K562 (cell line): Measurements from ENCODE around the gene IP6K1. TPM values are rescaled to one million over a fixed set of nuclear protein-coding genes. Genes with fewer than 3 reads are reported as not detected.
A peak's percentile ranks its signal among the peaks of the same experiment; 100 is the strongest.

Experiments used
- CREM ChIP-seq: IDR thresholded peaks from 2 replicates; pipeline ENCODE4 v1.6.1; 2014; ENCODE audit warnings: antibody characterized with exemption, low read depth
- CTCFL ChIP-seq: IDR thresholded peaks from 2 replicates; pipeline ENCODE4 v1.6.1; 2011; ENCODE audit warnings: borderline replicate concordance, low read depth, mild to moderate bottlenecking, moderate library complexity, low read length; ENCODE audit not compliant: insufficient read depth, poor library complexity, severe bottlenecking
- HDAC1 ChIP-seq, 2 experiments: fragments of 450-650 bp; IDR thresholded peaks; 2 replicates each; pipeline ENCODE4 v1.6.1; 2016 to 2017; ENCODE audit warnings: inconsistent platforms in 1 of 2, mild to moderate bottlenecking in 1 of 2, moderate library complexity in 1 of 2
- POU5F1 ChIP-seq: fragments of 150-350 bp; IDR thresholded peaks from 2 replicates; pipeline ENCODE4 v1.6.1; 2014; ENCODE audit warnings: borderline replicate concordance, low read length, low read depth, mild to moderate bottlenecking; ENCODE audit not compliant: partially characterized antibody
- SMAD4 ChIP-seq: fragments of 250-450 bp; sonication (Bioruptor Pico); conservative IDR thresholded peaks from 2 replicates; pipeline ENCODE4 v1.8.0; 2021; ENCODE audit warnings: inconsistent platforms, mild to moderate bottlenecking, moderate library complexity
- SNIP1 ChIP-seq: fragments of 450-650 bp; IDR thresholded peaks from 2 replicates; pipeline ENCODE4 v1.7.1; 2017; ENCODE audit warnings: low read depth, mild to moderate bottlenecking
- STAG1 ChIP-seq: sonication (generic); formaldehyde crosslinking; IDR thresholded peaks from 2 replicates; pipeline ENCODE4 v1.5.0; 2020; ENCODE audit warnings: missing genetic modification reagents, borderline replicate concordance
- ZNF175 ChIP-seq: fragments of 200-800 bp; sonication (Bioruptor generic); IDR thresholded peaks from 2 replicates; pipeline ENCODE4 v1.6.1; 2016; ENCODE audit warnings: low read depth, mild to moderate bottlenecking, missing genetic modification characterization, missing compliant biosample characterization
- ZNF3 ChIP-seq: fragments of 250-450 bp; sonication (Bioruptor Pico); IDR thresholded peaks from 2 replicates; pipeline ENCODE4 v1.5.0; 2021; ENCODE audit warnings: mild to moderate bottlenecking, moderate library complexity
- ZNF639 ChIP-seq, 2 experiments: fragments of 200-800 bp in 1 of 2; sonication (Bioruptor generic) in 1 of 2; sonication (generic) in 1 of 2; formaldehyde crosslinking in 1 of 2; IDR thresholded peaks in 1 of 2; conservative IDR thresholded peaks in 1 of 2; 2 replicates each; pipeline versions ENCODE4 v1.5.0 to v1.6.1; 2016 to 2020; ENCODE audit warnings: missing compliant biosample characterization in 1 of 2, missing genetic modification characterization in 1 of 2, missing genetic modification reagents in 1 of 2
- ZNF77 ChIP-seq: fragments of 250-450 bp; sonication (Bioruptor Pico); IDR thresholded peaks from 2 replicates; pipeline ENCODE4 v1.5.0; 2020
- polyA plus RNA-seq, 8 experiments: library from polyadenylated mRNA; depleted of rRNA in 4 of 8; stranded (reverse) in 5 of 8; unstranded in 3 of 8; fragments of >200 nt; fragmentation: Nextera tagmentation in 2 of 8; fragmentation: Illumina TruSeq in 1 of 8; extraction: Ambion mirVana in 2 of 8; extraction: Trizol in 1 of 8; gene quantifications; 2 replicates each; pipeline versions ENCODE4 v1.2.1 to v1.2.3, GENCODE V29; 2011 to 2014; ENCODE audit warnings: inconsistent platforms in 1 of 8, missing spikeins in 1 of 8
- total RNA-seq, 7 experiments: library from RNA; depleted of rRNA in 6 of 7; stranded (reverse); fragments of >200 nt in 6 of 7; fragmentation: Illumina TruSeq in 2 of 7; extraction: Trizol in 2 of 7; gene quantifications; 2 replicates each; pipeline versions ENCODE4 v1.2.1 to v1.2.3, GENCODE V29; 2011 to 2021; ENCODE audit warnings: low replicate concordance in 1 of 7
- TF ChIP-seq, protein P1 (sequence below), 2 experiments: IDR thresholded peaks; 2 replicates each; pipeline ENCODE4 v1.6.1; 2012; ENCODE audit warnings: improper control_type of control experiment in 2 of 2, low read depth in 2 of 2, low read length in 2 of 2, borderline replicate concordance in 1 of 2
- TF ChIP-seq, protein P2 (sequence below): IDR thresholded peaks from 2 replicates; pipeline ENCODE4 v1.6.1; 2014; ENCODE audit warnings: antibody characterized with exemption
- TF ChIP-seq, protein P3 (sequence below), 2 experiments: fragments of 450-650 bp in 1 of 2; sonication (generic) in 1 of 2; formaldehyde crosslinking in 1 of 2; IDR thresholded peaks in 1 of 2; conservative IDR thresholded peaks in 1 of 2; 2 replicates each; pipeline versions ENCODE4 v1.6.1 to v1.8.1; 2016 to 2023; ENCODE audit warnings: mild to moderate bottlenecking in 2 of 2, moderate library complexity in 2 of 2, inconsistent platforms in 1 of 2, missing genetic modification reagents in 1 of 2

The IP6K1 gene
- total and polyA plus RNA-seq, 9 of the 15 experiments (the other 6 are each of a cell fraction or from before 2014, with no cell fraction given), result 0.46 to 29.2 (median 13.1) TPM

DNA sequence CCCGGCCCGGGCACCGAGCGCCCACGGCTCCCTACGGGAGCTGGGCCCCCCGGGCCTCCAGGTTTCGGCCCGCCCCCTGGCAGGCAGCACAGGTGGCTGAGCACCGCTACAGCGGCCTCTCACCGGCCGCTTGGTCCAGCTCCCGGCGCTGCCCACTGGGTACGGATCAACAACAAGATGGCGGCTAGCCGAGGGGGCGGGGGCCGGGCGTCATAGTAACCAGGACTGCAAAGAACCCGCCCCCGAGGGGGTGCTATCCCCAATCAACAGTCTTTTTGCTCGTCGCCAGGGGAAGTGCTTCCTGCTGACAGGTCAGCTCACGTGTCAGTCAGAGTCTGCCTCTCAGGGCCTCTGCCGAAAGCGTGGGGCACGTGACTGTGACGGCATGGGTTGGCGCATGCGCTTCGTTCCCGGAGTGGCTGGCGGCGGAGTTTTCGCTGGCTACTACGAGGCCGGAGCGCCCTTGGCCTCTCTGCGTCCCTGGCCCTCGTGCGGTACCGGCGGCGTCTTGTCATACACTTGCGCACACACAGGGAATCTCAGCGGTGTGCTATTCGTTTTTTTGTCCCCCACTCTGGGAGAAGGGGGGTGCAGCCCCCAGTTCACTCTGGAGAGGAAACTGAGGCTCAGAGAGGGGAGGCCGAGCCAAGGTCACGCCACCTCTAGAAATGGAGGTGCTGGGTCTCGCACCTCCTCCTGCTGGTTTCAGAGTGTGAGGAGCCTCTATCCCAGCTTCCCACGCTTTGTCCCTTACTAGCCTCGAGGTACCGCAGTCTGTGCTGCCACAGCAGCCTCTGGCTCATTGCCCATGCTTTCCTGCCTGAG lies at the start of gene IP6K1 (continued):
- no peak for TF ChIP-seq POU5F1
- TF ChIP-seq, protein P1, sequence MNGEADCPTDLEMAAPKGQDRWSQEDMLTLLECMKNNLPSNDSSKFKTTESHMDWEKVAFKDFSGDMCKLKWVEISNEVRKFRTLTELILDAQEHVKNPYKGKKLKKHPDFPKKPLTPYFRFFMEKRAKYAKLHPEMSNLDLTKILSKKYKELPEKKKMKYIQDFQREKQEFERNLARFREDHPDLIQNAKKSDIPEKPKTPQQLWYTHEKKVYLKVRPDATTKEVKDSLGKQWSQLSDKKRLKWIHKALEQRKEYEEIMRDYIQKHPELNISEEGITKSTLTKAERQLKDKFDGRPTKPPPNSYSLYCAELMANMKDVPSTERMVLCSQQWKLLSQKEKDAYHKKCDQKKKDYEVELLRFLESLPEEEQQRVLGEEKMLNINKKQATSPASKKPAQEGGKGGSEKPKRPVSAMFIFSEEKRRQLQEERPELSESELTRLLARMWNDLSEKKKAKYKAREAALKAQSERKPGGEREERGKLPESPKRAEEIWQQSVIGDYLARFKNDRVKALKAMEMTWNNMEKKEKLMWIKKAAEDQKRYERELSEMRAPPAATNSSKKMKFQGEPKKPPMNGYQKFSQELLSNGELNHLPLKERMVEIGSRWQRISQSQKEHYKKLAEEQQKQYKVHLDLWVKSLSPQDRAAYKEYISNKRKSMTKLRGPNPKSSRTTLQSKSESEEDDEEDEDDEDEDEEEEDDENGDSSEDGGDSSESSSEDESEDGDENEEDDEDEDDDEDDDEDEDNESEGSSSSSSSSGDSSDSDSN (IDR thresholded peaks at IDR 0.05; ENCODE audit: borderline replicate concordance in 1 of 2, low read depth in 2 of 2, low read length in 2 of 2), result 0 out of 4 replicates have a peak, but pooled peaks of 1 of the 2 experiments have one; percentile 18
- no peak for TF ChIP-seq CTCFL
- peak; percentile 90 for TF ChIP-seq CREM
- no peak for TF ChIP-seq ZNF77 (CRISPR knock-in tag)
- TF ChIP-seq ZNF639 (CRISPR knock-in tag; conservative IDR thresholded peaks at IDR 0.05 in 1 of 2, IDR thresholded peaks at IDR 0.05 in 1 of 2), result peak in 1 of 2 experiments; percentile 80; a peak in 2 of 4 replicates
- TF ChIP-seq ZNF3 (CRISPR knock-in tag), result no peak
- 0 out of 4 replicates have a peak, but pooled peaks of 1 of the 2 experiments have one; percentile 28 for TF ChIP-seq HDAC1 (IDR thresholded peaks at IDR 0.05)
- peak; percentile 46; the same call in 1 of the 2 replicates for TF ChIP-seq ZNF175 (CRISPR knock-in tag)
- TF ChIP-seq, protein P2, sequence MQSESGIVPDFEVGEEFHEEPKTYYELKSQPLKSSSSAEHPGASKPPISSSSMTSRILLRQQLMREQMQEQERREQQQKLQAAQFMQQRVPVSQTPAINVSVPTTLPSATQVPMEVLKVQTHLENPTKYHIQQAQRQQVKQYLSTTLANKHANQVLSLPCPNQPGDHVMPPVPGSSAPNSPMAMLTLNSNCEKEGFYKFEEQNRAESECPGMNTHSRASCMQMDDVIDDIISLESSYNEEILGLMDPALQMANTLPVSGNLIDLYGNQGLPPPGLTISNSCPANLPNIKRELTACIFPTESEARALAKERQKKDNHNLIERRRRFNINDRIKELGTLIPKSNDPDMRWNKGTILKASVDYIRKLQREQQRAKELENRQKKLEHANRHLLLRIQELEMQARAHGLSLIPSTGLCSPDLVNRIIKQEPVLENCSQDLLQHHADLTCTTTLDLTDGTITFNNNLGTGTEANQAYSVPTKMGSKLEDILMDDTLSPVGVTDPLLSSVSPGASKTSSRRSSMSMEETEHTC, result peak; percentile 82
- TF ChIP-seq SNIP1, result no peak
- TF ChIP-seq, protein P3, sequence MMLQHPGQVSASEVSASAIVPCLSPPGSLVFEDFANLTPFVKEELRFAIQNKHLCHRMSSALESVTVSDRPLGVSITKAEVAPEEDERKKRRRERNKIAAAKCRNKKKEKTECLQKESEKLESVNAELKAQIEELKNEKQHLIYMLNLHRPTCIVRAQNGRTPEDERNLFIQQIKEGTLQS (IDR thresholded peaks at IDR 0.05), result peak; percentile 61
- TF ChIP-seq, protein P3 (CRISPR knock-in tag; conservative IDR thresholded peaks at IDR 0.05), result no peak
- TF ChIP-seq SMAD4 (CRISPR knock-in tag), result peak; percentile 70
- no peak for TF ChIP-seq STAG1
